GM19328 (cell line): Measurements from ENCODE around the gene L3MBTL3.

ENCODE experiments used
- ATAC-seq: cut with Tn5 transposase; IDR thresholded peaks from one replicate; pipeline ENCODE4 v1.9.1; 2021; ENCODE audit warnings: mild to moderate bottlenecking, moderate library complexity; ENCODE audit not compliant: unreplicated experiment

L3MBTL3 gene

DNA sequence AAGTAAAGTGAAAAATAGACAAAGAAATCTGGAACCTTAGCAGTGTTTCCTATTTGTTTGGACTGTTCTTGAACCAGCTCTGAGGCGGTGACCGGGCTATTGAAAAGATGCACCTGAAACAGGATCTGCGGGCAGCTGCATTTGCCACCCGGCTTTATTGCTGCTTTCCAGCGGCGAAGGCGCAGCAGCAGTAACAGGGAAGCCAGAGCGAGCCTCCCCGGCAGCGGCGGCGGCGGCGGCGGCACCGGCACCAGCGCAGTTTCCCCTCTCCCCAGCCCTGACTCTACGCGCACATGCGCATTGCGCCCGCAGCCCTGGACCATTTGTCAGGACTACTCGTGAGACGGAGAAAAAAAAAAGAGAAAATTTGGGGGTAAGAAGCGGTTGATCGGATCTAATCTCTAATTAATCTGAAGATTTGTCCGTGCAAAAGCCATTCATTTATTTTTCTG is at the start of gene L3MBTL3:
Gene L3MBTL3 (plus strand): TSS at position 290 of the 452 bp plus-strand sequence. CDS start 24,119 bp downstream, outside the sequence.
- ATAC-seq, result peak; percentile 61

DNA sequence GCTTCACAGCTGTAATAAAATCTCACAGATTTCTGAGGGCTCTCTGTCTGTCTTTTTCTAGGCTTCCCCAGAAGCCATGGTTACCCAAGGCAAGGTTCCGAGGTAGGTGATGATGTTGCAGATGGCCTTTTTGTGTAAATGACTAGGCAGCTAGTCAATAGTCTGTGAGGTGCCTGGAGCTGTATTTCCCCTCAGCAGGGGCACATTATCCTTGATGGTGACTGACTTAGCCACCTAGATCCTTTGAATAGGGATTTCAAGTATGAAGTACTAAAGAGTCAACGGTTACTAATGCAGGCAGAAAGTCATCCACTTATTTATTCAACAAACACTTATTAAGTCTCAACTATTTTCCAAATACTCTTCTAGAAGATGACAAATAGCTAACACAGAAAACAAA is 49.3 kb upstream of the L3MBTL3 start:
- no peak for ATAC-seq

DNA sequence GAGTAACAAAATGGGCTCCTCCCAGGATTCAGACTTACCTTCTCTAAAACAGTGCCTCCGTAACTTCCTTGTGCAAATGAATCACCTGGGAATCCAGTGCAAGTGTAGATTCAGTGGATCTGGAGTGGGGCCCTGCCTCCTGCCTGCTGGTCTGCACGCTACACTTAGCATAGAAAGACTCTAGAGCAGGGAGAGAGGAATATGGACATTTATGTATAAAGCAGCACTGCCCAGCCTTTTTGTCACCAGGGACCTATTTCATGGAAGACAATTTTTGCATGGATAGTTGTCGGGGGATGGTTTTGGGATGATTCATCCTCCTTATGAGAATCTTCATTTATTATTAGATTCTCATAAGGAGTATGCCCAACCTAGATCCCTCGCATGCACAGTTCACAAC is 42.3 kb upstream of the L3MBTL3 start:
- no peak for ATAC-seq

DNA sequence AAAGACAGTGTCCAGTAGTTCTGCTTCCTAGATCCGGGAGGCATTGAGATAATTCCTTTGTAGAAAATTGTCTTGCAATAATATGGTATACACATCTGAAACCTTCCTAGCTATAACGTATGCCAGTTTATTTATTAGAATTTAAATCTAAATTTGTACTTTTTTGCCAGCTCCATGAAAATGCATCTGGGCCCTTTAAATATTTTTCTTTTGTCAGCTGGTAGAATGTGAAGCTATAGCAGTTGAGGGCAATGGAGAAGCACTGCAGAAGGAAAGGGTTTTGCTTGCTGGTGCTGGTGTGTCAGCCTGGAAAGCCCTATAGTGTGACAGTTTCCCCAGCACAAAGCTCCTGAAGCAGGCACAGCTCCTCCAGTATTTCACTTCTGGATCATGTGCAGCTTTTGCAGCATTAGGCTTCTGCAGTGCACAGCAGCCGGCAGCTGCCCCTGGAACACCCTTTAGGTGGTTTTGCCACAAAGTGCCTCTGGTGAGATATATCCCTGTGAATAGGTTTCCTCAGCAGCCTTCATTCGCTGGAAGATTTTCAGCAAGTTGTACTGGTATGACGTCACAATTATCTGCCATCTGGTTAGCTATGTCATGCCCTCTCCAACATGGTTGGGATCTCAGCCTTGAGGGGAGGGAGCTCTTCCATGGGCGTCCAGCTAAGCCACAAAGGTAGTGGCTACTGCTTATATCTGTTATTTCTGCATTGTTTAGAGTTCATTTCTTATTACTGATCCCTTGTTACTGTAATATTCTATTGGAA is 40.0 kb upstream of the L3MBTL3 start:
- ATAC-seq, result no peak

DNA sequence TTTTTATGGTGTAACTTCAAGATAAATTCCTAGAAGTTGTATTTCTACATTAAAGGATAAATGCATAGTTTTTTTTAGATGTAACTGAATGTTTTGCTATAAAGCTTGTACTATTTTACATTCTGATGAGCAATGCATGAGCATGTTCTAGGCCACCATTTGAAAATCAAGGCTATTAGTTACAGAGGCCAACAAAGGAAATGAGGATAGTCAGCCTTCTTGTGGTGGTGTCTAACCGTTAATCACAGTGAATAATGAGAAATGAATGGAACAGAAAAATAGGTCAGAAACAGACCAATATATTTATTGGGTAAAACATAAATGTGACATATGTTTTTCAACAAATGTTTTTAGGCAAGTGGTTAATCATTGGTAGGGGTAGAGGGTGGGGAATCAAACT is 37.6 kb upstream of the L3MBTL3 start:
- no peak for ATAC-seq

DNA sequence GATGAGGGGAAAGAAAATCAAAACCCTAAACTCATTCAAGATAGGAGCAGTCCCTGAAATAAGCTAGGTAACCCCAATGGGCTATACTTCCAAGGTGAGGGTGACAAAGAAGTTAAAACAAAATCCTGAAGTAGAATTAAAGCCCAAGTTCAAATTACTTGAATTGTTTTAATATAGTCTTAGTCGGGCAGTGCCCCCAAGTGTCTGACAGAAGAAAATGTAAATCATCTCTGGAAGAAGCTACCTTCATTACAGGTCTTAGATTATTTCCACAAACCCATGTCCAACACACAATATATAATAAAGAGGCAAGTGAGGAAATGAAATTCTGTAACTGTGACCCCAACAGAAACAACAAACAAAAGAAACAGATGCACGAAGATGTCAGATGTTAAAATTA is 36.8 kb upstream of the L3MBTL3 start:
- no peak for ATAC-seq

DNA sequence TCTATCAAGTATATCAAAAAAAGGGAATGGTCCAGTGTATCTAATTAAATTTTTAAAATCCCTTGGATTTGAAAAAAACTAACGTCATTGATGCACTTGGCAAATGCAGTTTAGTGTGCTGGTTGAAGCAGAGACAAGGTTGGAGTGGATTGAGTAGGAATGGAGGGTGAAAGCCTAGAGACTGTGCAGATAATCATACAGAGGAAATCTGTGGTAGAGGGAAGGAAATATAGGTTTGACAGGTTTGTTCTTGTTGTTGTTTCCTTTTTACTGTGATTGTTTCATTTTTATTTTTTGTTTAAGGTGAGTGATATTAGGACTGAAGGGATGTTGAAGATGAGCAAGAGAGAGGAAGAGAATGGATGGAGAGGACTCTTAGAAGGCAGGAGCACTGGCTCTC is 29.0 kb upstream of the L3MBTL3 start:
- ATAC-seq, result no peak

DNA sequence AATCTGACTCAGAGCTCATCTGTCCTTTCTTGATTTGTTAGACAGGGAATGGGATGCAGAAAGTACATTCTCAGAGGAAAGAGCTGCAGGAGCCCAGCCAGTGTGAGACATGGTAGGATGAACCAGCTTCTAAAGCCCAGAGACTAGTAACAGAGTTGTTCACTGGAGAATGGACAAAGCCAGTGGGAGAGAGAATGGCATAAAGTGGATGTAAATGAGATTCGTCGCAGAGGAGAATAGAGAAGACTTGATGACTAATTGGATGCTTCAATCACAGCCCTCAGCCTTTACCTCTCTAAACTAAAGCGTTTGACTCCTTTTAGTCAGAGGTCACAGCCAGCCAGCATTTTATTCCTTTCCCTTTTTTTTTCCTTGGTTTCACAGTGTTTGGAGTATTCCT is 25.5 kb upstream of the L3MBTL3 start:
- ATAC-seq, result no peak

DNA sequence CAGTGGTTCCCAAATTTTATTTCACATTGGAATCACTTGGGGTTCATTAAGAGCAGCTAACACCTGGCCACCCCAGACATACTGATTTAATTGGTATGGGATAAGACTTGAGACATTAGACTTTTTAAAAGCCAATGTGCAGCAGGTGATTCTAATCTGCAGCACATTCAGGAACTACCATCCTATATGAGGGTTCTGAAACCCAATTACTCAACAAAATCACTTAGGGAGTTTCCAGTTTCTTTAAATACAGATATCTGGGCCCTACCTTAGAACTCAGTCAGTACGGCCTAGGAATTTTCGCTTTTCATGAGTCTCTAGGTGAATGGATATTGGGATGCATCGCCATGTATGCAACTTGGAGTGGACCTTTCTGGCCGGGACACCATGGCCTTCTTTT is 24.0 kb upstream of the L3MBTL3 start:
- ATAC-seq, result no peak

DNA sequence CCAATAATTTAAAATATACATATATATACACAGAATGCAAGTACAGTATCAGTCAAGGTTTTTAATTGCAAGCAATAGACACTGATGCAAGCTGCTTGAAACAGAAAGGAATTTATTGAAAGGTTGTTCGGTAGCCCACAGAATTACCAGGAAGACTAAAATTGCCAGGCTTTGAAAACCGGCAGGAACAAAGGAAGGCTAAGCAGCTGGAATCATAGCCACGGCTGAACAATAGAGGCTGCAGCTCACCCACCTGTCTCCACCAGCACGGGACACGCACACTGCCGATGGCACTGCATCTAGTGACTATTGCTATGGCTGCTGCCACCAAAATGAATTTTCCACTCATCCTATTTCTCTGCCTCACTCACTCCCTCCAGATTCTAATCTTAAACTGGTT is 22.0 kb upstream of the L3MBTL3 start:
- ATAC-seq, result no peak

DNA sequence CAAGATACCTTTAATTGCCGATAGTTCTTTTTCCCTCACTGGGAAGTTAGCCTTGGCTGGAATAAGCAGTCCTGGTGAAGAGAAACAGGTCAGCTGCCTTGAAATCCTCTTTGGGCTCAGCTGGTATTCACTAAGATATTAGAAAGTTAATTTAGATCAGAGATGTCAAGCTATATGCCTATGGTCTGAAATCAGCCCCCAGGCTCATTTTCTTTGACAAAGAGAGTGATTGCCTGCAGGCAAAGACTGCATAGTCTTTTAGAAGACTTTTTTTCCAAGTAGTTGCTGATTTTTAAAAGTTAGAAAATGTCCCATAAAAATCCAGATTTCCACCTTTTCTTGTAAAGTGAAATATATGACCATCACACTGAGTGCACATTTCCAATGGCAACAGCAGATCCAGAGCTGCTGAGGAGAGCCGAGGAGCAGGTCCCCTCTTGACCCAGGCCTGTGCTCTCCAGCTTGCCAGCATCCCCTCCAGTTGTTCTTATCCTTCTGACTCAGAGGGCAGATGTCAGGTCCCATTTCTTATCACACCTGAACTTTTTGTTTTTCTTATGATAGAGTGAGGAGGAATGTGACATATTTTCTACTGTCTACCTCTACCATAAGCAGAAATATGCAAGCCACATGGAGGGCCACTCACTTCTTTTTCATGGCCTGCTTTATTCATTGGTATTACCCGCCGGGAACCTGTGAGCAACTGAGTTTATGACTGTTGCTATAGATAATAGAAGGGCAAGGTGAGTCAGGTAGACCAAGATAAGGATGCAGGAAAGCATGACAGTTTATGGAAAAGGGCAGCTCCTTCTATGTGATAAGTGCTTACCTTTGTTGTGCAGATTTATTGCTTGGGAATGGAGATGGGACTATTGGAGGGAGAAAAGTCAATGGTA is 17.6 kb upstream of the L3MBTL3 start:
- ATAC-seq, result no peak

DNA sequence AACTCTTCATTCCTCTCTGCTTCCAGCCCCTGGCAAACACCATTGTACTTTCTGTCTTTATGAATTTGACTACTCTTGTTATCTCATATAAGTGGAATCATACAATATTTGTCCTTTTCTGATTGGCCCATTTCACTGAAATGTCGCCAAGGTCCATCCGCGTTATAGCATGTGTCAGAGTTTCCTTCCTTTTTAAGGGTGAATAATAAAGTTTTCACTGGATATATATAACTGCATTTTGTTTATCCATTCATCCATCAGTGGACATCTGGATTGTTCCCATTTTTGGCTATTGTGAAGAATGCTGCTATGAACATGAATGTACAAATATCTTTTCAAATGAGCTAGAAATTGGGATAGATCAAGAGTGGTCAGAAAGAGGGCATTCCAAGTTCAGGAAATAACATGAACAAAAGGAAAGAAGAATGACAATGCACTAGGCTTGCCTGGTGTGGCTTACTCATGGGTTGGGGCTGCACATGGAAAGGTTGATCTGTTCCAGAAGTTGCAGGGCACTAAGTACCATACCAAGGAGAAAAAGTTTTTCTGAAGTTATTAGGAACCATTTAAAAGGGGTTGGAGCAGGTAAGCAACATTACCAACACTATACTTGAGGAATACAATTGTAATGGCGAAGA is 10.0 kb upstream of the L3MBTL3 start:
- no peak for ATAC-seq

DNA sequence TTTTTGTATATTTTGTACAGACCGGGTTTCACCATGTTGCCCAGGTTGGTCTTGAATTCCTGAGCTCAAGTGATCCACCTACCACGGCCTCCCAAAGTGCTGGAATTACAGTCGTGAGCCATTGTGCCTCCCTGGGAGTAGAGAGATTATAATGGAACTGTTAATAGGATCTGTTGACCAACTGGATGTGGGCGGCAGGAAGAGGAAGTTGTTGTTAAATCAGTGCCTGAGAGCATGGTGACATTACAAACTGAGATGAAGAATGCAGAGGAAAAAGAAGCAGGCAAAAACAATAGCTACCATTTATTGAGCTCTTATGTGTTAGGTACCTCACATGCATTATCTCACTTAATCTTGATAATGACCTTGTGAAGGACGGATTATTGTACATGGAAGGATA is 9.2 kb upstream of the L3MBTL3 start:
- no peak for ATAC-seq

DNA sequence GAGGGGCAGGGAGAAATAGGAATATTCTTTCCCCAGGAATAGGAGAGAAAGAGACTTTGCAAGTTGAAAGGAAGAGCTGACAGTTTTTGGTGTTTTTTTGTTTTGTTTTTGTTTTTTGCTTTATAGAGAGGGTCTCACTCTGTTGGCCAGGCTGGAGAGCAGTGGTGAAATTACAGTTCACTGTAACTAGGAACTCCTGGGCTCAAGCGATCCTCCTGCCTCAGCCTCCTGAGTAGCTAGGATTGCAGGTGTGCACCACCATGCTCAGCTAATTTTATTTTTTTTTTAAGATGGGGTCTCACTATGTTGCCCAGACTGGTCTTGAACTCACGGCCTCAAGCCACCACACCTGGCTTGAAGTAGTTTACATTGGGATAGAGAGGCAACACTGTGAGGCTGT is 8.0 kb upstream of the L3MBTL3 start:
- ATAC-seq, result no peak

DNA sequence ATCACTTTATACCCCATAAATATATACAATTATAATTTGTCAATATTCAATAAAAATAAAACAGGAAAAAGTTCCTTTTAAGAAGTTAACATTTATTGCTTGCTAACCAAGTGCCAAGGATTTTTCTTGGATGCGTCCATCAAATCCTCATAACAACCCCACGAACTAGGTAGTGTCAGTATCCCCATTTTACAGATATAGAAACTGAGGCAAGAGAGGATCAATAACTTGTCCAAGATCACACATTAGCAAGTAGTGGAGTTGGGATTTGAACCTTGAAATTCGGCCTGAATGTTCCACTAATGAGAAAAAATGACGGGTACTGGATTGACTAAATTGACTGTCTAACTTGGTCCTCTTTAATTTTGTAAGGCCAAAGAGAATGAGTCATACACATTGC is 5.7 kb upstream of the L3MBTL3 start:
- no peak for ATAC-seq

DNA sequence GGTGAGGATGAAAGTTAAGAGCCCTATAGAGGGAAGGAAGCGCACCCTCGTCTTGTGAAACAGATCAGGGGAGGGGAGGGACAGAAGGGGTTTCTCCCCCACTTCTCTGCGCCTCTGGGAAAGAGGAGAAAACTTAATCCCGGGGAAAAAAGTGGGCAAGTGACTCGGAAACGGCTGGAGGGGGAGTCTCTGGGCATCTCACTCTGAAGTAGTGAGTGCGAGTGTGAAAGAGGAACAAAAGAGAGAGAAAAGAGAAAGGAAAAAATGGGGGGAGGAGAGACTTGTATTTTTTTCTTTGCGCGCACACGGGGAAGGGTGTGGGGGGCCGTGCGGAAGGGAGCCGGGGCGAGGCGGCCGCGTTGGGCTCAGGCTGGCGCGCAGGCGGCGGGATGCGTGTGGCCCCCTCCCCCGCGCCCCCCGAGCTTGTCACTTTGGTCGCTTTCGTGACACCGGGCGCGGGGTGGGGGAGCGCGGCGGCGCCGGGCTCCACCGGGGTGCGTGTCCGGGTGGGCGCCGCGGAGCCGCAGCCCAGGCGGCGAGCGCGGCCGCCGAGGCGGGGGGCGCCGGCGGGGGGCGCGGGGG is 454 bp downstream of the L3MBTL3 start:
- peak; percentile 26 for ATAC-seq

DNA sequence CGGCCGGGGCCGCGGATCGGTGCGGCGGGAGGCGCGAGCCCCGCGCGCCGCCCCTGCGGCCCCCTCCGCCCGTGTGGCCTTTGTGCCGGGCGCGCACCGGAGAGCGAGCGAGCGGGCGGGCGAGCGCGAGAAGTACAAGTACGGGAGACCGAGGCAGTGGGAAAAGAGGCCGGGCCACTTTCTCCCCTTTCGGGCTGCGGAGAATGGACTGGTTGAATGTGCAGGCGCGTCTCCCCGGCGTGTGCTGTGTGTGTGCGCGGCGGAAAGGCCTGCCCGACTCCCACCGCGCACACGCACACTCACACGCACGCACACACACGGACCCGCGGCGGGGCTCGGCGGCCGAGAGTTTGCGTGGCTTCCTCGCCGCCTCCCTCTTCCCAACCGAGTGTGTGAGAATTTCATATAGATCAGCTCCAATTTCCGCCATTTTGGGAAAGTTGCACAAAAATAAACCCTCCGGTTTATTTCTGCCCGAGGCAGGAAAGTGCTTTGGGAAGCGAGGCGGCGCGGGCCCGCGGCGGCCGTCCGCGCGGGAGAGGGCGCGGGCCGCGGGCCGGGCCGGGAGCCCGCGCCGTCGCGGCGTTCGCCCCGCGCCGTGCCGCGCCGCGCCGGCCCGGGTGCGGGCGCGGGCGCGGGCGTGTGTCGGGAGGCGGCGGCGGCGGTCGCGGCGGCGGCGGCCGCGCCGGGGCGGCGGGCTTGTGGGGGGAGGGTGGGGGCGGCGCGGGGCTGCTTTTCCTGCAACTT is 1.1 kb downstream of the L3MBTL3 start:
- ATAC-seq, result peak; percentile 21

DNA sequence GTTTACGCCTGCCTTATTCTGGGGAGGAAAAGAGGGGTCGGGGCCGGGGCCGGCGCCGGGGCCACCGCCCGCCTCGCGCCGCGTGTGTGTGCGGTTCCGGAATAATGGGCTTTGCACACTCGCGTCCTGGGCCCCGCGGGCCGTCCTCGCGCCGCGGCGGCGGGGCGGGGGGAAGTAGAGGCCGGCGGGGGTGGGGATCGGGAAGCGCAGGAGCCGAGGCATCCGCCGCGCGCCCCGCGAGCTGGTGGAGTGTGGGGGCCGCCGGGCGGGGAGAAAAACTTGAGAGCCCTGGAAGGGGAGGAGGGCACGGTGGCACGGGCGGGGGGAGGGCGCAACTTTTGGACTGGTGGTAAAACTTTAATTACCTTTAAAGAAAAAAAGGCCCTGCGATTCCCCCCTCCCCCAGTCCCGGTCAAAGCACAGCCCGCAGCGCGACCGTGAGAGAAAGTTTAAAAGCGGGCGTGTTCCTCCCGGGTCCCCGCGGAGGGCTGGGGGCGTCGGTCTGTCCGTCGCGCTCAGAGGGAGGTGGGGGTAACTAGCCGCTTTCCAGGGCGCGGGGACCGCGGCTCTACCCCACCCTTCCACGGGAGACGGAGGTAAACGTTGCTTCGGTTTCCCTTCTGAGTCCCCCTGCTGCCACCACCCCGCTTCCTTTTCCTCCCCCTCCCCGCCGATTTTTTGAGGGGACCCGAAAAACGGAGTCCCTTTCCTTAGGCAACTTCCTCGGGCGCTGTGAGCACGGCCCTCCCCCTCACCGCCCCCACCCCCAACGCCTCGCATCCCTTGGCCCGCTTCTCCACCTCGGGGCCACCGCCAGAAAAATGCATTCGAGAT is 1.9 kb downstream of the L3MBTL3 start:
- ATAC-seq, result no peak

DNA sequence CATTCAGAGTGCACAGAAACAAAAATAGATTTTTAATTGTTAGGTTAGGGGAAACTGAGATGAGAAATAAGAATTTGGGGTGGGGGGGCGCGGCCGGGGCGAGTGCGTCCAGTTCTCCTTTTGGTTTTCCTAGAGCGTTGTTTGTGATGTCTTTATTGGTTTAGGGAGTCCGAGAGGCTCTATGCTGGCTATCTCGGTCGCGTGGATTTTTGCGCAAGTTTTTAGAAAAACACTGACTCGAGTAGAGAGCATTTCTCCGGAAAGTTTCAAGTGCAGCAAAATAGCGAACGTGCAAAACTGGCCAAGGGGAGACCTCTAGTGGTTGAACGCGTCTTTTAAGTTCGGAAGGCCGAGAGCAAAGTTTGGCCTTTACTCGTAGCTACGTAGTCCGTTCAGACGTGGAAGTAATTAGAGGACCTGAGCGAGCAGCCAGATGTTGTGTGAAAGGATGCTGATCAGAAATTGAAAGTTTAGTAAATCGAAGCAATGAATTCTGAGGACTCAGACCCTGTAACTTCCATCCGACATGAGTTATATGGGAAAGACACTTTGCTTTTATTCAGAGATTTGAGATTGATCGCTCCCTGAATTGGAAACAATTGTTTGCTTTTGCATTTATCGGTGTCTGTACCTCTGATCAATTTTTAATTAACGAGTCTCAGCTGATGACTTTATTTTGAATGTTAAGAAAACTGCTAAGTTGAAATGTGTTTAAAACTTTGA is 2.7 kb downstream of the L3MBTL3 start:
- peak; percentile 49 for ATAC-seq
